Measurements from ENCODE around the gene CACNA2D3.

Gene CACNA2D3

DNA sequence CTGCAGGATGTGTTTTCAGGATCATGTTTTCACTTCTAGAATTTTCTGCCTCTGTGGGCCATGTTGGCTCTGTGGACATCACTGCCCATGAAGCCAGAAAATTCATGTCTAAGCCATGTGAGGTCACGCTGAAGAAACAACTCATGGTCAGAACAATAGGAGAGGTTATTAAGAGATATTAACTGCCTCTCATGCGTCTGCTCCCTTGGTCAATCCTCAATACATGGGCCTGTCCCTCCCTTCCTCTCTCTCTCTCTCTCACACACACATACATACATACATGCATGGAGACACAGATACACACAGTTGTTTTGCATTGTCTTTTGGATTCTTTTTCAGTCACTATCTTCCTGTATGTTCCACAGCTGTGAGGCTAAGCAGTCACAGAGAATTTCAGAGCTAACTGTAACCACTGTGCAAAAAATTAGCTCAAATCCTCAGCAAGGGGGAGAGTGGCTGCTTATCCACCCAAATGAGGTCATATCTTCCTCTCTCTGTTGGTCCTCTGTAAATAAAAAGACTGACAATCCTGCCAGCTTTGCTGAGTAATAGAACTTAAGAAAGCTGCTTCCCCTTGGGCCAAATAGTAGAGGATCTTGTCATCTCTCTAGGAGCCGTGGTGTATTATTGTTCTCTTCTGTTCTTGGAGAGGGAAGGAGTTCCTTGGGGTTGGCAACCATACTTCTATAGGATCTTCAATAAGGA, 759.9 kb downstream of the CACNA2D3 start:
- no peak for DNase-seq (ENCODE audit: low read depth)

DNA sequence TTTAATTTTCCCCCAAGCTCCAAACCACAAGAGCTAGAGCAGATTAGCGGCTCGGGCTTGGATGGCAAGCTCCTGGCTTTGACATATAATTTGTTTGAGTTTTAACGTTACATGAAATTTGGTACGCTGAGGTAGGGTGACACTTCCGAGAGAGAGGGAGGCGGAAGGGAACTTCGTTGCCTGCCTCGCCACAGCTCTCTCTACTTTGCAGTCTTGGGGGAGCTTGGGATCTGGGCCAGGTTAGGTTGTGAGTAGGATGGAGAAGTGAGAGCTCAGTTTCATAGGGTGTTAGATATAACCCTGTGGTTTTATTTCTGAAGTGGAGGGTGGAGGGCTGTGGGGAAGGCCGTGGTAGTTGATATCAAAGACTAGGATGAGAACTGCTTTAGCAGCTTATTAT, 765.8 kb downstream of the CACNA2D3 start:
- no peak for DNase-seq (ENCODE audit: low read depth)

DNA sequence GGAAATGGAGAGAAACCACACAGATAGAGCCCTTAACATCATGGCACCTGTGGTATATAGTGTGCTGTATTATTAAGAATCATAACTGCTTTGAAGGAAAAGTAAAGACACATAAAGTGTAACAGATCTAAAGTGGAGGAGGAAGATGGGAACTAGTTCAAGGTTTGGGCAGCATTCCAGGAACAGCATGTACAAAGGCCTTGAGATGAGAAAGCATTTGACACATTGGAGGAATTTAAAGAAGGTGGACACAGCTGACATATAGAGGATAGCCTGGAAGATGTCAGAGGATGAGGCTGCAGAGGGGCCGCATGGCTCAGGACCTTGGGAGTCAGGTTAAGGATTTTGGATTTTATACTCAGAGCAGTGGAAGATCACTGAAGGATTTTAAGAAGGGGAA, 766.5 kb downstream of the CACNA2D3 start:
- no peak for DNase-seq (ENCODE audit: low read depth)

DNA sequence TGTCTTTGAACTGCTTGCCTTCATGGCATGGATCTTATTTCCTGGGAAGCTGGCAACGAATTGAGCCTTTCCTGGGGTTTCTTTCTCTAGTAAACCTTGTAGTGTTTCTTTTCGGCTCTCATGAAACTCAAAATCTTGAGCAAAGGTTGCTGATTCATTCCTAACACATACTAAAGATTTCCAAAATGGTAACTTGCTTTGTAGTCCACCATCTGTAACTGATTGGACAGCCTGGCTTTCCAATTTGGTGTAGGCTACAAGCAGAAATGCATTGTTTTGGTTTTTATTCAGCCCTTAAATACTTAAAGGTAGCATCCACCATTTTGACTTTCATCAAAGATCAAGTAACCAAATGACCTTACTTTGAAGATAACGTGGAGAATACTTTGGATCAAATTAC, 767.4 kb downstream of the CACNA2D3 start:
- DNase-seq (ENCODE audit: low read depth) = no peak

DNA sequence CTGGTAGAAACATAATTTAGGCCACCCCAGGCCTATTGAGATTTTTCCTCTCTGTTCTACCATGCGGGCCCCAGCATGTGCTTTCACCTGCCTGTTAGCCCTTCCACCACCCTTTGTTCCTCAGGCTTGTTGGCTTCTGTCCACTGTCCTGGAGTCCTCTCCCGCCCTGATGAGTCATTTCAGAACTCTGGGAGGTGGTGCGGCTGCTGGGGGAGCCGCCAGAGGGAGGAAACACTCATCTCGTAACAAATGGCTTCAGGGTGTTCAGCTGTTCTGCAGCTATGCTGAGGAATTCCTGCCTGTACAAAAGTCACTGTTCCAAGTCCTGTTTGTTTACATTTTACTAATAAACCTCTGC, 769.2 kb downstream of the CACNA2D3 start:
- DNase-seq (ENCODE audit: low read depth) = no peak

DNA sequence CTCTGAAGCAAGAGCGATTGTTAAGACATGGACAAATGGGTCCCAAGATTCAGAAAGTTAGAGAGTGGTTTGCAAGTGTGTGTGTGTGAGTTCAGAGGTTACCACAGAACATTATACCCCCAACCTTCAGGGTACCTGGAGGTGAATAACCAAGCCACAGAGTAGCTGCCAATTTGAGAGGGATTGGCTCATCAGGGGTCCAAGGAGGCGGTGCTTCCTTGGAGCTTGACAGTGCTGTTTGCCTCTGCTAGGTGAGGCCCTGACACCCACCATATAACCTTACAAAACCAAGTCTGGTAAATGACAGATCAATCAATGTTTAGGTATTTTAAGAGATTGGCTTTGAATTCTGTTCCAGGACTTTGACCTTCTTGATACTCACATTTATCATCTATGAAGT, 769.8 kb downstream of the CACNA2D3 start:
- no peak for DNase-seq (ENCODE audit: low read depth)

DNA sequence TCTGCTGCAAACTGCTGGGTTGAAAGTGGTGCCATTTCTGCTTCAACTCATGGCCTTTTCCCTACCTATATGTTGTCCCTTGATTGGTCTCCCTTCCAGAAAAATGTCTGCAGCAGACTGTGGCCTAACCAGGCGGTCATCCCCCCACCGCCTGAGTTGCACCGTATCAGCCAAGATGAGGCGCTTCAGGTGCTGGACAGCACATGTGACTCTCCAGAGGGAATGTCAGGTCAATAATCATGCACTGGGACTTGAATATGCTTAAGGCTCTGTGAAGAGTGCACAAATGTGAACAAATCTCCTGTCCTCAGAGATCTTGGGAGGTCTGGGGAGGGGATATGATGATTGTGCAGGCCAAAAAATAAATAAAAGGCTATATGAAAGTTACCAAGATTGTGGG, 773.3 kb downstream of the CACNA2D3 start:
- no peak for DNase-seq (ENCODE audit: low read depth)

DNA sequence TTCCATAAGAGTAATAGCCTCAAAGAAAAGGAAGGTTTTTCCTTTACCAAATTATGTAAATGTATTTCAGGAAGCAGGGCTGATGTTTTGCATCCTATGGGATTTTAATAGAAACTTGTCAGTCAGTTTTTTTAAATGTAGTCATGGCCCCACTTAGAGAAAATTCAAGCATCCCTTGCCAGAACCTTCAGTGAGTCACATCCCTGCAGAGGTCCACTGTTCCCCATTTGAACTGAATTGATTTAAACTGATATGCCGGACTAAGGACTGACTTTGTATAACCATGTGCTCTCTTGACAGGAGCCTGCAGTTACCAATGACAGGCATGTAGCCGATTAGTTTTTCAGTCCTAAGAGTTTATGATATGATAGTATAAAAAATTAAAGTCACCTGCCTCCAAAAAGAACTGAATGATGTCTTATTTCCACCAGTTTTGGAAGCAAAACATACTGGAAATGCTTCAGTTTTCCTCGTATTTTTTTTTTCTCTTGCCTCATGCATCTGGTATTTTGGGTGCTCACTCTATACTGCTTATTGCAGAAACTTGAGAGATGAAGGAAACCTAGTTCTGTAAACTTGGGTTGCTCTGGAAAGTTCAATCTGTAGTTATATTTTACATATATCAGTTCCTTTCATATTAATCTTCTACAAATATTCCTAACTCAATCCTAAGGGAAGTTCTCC, 774.8 kb downstream of the CACNA2D3 start:
- DNase-seq (ENCODE audit: low read depth) = no peak

DNA sequence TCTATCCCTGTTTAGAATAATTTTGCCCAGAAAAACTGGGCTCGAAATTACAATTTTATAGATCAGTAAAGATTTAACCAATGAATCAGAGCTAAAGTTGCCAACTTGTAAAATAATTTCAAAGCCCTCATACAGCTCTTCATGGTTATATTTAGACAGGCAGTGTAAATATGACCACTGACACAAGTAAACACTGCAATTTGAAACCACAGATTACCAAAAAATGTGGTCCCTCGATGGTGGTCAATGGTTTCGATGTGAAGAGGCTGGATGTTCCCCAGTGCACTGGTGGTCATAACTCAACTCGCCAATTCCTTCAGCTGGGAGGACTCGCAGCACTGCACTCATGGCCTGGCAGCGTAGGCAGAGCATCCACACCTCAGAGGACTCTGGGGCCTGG, 776.9 kb downstream of the CACNA2D3 start:
- DNase-seq (ENCODE audit: low read depth) = no peak

DNA sequence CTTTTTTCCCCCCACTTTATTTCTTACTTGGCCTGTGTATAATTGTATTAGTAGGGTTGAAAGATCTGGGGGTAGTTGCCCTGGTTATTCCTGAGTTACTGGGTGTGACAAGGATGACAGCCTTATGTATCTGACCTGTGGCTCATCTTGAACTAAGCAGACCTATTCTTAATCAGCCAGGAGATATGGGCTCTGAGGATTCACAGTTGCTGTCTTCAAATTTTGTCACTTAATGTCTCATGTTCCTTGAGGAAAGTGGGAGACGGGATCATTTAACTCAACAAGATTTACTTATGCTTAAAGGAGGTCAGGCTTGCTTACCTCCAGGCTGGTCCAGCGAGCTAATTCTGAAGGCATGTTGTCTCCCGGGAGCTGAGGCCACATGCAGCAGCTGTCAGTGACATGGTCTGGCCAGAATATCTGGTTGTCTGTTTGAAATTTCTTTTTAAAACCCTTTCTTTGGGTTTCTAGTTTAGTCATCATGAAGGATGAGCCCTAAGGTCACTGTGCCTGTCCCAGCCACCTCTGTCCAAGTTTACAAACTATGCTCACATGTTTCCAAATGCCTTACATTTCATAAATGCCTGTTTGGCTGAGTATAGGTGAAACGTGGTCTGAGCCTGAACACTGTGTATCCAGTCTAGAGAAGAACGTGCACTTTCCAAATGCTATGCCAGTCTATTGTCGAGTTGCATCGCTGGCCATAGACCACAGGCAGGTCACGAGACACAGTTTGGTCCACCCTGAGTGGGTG, 778.7 kb downstream of the CACNA2D3 start:
- DNase-seq (ENCODE audit: low read depth) = no peak

DNA sequence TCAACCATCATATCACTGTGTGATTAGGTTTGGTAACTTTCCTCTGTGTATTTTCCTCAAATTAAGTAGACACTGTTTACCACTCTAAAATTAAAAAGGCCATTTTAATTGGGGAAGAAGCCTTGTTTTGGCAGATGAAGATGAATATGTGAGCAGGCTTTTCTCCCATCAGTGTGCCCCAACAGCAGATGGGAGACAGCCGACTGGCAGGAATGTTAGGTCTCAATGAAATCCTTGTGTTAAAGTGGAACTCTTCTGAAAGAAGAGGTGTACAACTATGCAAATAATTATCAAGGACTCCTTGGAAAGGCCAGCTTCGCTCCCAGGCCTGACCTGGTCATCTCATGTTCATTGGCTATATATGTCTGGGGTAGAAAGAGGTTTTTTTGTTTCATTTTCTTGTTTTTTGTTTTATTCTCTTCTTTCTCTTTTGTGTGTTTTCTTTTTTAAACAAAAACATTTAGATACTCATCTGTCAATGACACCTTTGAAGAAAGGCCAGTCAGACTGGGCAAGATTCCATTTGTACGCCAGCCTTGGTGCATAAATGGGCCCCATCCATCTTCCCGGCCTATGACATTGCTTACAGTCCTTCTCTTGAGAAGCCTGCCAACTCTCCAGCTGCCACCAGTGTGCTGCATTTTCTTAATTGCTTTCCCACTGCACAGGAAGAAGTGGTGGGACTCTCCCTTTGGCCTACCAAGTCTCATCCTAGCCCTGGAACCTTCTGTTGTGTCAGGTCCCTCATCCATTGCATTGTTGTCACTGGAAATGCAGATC, 779.7 kb downstream of the CACNA2D3 start:
- no peak for DNase-seq (ENCODE audit: low read depth)

DNA sequence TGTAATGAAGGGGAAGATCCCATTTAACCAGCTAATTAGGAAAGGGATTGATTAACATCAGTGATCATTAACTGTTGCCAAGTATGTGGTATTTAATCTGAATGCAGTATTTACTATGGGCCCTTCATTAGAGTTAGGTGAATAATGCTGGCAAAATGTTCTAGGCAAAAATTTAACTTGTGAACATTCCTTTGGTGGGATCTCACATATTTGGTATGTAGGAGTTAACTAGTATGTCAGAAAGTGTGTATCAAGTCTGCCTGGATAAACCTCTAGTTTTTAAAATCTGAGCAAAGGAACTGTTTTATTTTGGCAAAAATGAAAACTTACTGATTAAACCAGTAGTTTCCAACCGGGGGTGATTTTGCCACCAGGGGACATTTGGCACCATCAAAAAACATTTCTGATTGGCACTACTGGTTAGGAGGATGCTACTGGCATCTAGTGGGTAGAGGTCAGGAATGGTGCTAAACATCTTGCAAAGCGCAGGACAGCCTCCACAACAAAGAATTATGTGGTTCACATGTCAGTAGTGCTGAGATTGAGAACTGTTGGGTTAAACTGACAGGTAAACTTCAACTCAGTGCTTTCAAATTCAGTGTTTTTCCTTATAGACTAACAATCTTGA, 783.0 kb downstream of the CACNA2D3 start:
- no peak for DNase-seq (ENCODE audit: low read depth)

DNA sequence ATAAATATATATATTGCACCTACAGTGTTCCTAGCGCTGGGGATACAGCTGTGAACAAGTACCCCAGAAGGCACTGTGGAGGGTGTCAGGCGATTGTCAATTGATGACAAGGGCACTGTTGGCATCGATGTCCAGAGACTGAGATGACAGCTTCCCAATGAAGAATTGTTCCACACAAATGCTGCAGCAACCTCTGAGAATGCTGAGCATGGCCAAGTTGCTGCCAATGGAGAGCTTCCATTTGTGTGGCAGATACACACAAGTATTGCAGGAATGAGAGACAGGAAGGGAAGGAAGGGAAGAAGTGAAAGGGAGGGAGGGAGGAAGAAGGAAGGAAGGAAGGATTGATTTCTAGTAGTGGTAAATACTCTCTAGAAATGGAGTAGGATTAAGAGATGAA, 783.6 kb downstream of the CACNA2D3 start:
- DNase-seq (ENCODE audit: low read depth) = no peak

DNA sequence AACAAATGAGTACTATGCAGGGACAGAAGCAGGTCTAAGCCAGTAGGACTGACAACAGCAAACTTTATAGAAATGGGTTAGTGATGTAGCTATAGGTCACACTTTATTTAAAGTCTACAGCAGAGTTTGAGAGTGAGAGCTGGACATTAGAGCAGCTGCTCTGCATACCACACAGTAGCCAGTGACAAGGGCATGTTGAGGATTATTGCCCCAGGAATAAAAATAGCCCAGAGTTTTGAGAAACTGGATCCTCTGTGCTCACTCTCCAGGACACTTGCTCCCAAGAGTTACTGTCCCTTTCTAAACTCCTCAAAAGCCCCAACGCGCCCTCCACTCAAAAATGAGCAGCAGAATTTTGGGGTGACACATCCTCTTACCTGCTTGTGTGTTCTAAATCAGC, 784.4 kb downstream of the CACNA2D3 start:
- DNase-seq (ENCODE audit: low read depth) = no peak

DNA sequence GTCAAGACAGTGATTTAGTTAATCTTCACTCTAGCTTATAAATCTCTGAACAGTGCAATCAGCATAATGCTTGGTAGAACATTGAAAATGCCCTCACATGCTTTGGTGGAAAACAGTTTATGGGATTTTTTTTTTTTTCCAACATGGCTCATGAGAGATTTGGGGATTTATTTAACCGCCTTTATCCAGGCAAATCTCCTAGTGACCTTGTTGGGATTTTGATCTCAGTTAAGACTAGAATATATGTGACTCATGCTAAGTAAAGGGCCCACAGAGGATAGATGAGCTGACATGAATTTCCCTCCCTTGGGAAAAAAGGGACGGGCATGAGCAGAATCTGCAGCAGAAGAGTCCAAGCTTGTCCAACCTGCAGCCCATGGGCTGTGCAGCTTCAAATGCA, 786.8 kb downstream of the CACNA2D3 start:
- no peak for DNase-seq (ENCODE audit: low read depth)

DNA sequence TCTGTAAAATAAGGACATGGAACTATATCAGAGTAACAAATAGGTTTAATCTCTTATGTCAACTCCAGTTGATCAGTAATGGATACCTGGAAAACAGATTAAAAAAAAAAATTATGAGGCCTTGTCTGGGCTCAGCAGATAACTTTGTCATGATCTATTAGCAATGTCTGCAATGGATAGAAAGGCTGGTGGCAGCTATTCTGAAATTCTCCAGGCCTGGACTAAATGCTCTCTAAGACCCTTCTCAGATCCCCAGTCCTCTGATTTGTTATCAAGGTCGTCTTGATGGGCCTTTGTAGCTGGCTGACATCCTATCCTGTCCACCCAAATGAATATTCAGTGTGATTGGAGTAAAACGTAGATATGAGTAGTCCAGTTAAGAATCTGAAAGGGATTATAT, 791.8 kb downstream of the CACNA2D3 start:
- DNase-seq (ENCODE audit: low read depth) = no peak

DNA sequence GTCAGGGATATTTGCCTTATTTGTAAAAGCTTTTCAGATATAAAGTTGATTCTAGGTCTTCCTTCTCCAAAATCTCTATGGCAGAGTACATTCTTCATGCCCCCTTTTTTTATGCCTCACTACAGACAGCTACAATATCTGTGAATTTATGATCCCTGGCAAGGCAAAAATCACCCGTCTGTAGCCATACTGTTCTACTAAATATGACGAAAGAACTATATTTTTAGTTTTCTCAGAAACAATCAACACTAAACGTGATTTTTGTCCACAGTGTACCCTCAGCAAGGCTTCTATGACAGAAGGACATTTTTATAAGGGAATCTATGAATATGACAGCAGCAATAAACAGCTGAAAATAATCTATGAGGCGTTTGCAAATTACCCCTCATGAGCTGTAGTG, 792.8 kb downstream of the CACNA2D3 start:
- no peak for DNase-seq (ENCODE audit: low read depth)

DNA sequence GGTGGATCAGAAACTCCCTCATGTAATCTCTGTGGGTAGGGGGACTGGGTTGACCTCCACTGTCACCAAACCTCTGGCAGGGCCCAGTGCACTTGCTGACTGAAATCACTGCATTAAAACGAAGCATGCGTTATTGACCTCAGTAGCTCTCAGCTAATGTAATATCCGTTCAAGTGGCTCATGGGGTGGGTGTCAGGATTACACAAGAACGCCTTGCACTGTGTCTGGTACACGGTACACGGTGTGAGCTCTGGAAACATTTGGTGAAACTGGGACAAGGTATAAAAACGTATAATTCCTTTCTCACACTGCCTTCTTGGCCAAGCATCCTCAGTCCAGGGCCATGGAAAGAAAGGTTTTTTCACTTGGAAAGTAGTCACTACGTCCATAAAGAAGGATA, 793.6 kb downstream of the CACNA2D3 start:
- no peak for DNase-seq (ENCODE audit: low read depth)

DNA sequence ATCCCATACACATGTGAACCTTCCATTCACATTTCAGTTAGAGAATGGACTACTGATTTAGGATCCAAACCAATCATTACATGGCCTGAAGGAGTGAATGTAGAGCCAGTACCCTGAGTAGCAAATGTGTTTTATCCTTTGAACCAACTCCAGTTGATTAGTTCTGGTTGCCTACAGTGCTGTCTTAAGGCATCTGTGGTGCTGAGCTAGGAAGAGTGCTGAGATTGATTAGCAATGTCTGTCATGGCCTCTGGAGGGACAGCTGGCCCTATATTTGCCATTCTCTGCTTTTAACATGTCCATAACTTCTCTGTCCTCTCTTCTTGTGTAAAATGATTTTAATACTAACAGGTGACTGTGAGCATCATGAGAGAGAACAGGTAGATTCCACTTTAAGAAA, 794.4 kb downstream of the CACNA2D3 start:
- no peak for DNase-seq (ENCODE audit: low read depth)

DNA sequence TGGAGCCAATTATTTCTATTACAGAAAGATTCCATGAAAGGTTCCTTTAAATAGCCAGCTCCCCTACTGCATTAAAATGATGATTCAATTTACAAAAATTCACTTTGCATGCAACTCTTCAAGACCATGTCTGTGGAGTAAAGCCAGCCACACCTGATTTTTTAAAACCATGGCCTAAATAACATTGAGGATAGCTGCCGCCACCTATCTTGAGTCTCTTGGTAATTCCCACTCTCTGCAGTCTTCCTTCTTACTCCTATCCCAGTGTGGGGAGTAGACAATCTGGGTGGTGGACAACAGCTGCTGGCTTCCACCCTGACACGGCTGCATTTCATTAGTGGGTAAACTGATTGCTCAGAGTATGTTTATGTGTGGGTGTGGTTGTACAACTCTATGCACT, 794.8 kb downstream of the CACNA2D3 start:
- no peak for DNase-seq (ENCODE audit: low read depth)

DNA sequence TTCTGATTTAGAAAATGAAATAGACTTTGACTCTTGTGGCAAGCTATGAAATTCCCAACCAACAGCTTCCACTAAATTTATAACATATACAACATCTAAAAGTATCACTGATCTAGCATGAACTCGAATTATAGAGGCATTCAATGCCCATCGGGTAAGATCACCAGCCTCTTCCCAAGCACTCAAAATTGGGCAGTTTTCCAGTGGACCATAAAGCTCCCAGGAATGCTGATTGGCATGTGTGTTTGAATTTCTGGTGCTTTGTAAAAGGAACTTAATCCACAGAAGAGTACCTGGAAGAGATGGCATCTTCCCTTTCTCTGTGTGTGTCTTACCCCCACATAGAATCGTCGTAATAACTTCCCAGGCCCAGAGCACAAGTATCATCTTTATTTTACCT, 795.5 kb downstream of the CACNA2D3 start:
- DNase-seq (ENCODE audit: low read depth) = no peak

DNA sequence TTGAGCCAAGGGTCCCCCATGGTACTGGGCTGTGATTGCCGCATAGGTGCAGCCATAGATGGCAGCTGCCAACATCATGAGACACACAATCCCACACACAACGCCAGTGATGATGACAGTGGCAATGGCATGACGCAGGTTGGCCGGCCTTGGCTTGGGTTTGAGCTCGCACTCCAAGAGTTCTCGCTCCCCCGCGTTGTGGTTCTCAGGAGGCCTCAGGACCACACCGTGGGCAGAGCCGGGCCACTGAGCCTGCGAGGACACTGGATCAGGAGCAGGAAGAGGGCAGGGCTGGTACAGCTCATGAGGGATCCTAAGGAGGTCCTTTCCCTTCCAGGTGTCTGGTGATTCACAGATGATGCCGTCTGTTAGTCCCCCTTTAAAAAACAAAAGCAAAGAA, 796.2 kb downstream of the CACNA2D3 start:
- DNase-seq (ENCODE audit: low read depth) = no peak
